Activated CD8-positive, alpha-beta memory T cell treated with anti-CD3 and anti-CD28 coated beads, Interleukin-2, amount 50 U/mL, for 24 hours (primary cell): ENCODE results near the gene NRXN3.

Source experiments
- DNase-seq: peaks from one replicate; pipeline ENCODE4 v3.0.0-alpha.2; 2020; ENCODE audit errors: extremely low read depth

Gene NRXN3

GRCh38 chr14:78805570-78805969, 635.4 kb downstream of the NRXN3 start:
- DNase-seq = no peak

DNA sequence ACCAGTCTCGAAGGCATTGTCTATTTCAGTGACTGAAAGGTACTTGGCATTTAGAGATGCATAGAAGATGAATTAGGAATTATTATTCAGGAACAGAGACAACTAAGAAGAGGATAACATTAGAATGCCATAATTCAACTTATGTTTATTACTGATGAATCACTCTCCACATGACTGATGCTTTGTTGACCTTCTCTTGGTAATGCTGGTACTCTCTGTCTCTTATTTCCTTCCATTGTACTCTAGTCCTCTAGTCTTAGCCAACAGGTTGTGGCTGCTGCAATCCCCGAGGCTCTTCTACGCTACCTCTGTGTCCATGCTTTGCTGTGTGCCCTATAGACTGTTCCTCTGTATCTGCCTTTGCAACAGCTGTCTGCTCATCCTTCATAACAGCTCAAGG, 652.9 kb downstream of the NRXN3 start:
- no peak for DNase-seq

- no peak for DNase-seq
These were observed 653.3 kb downstream of the NRXN3 start for GRCh38 chr14:78823516-78823915.

DNA sequence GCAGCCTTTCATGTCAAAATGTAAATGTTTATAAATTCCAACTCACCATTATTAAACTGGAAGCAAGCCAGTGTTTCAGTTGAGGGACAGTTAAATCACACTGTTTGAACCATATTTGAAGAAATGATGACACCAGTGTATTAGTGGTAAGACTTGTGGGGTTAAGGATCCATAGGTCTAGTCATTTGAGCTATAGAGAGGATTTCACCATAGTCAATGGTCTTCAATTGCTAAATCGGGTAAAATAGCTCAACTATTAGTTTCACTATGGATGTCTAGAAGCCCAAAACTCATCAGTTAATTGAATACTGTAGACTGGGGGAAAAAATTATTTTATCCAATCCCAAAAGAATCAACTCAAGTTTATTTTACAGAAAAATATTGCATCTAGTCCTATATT, 659.1 kb downstream of the NRXN3 start:
- DNase-seq = no peak

DNA sequence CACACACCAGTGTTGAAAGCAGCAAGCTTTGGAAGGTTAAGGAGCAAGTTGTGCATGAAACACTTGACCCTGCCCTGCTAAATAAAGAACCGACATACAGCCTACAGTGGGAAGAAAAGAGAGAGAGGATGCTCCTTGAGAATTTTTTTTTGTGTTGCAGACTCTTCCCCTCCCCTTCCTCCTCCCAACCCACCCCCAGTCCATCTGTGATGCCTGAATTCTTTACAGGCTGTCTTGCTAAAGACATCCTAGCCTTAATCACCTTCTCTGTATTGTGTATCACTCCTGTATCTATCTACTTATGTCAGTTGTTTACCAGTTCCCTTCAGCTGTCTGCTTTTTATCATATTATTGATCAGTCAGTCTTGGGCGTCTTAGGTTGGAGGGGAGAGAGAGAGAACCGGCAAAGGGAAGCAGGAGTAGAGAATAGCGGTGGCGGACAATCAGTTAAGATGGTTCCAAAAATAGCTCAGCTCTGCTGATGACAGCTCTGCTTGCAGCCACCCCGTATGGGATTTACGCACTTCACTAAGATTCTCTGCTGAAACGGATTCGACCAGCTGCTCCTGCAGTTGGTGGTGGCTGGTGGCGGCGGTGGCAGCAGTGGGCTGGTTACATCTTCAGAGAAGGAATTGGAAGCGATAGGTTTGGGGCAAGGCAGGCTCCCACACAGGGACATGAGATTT, 664.7 kb downstream of the NRXN3 start:
- DNase-seq = no peak

DNA sequence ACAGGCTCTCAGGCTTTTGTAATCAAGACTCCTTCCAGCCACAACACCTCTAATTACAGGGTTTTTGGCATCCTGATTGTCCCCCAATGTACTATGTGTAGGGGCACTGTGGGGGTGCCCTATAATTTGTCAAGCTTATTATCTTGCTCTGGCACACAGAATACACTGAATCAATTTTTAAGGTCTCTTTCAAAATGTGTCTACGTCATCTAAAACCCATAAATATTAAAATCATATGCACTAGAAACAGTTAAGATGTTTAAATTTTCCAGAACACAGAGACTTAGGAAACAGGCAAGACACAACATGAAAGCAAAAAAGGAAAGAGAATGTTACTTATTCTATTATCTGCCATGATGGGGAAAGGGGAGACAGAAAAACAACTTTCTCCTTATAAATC, 665.7 kb downstream of the NRXN3 start:
- DNase-seq = no peak

GRCh38 chr14:78836777-78837176, 666.6 kb downstream of the NRXN3 start:
- DNase-seq = no peak

DNA sequence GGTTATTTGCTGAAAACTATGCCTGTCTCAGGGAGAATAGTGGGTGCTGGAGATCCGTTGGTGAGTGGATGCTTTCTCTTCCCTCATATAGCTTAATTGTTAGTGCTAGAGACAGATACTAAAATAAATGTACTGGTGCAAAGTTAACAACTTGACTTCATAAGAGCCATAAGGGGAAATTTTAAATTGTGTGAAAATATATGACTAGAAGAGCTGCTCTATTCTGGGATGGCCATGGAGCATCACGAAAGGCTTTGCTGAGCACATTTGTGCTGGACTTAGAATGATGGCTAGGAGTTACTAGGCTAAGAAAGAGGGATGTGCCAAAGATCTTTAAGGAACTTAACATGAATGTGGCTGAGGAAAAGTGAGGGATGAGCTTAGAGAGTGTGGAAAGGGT, 668.8 kb downstream of the NRXN3 start:
- DNase-seq = no peak

GRCh38 chr14:78840898-78841297, 670.7 kb downstream of the NRXN3 start:
- DNase-seq = no peak

GRCh38 chr14:78847801-78848200, 677.6 kb downstream of the NRXN3 start:
- no peak for DNase-seq

DNA sequence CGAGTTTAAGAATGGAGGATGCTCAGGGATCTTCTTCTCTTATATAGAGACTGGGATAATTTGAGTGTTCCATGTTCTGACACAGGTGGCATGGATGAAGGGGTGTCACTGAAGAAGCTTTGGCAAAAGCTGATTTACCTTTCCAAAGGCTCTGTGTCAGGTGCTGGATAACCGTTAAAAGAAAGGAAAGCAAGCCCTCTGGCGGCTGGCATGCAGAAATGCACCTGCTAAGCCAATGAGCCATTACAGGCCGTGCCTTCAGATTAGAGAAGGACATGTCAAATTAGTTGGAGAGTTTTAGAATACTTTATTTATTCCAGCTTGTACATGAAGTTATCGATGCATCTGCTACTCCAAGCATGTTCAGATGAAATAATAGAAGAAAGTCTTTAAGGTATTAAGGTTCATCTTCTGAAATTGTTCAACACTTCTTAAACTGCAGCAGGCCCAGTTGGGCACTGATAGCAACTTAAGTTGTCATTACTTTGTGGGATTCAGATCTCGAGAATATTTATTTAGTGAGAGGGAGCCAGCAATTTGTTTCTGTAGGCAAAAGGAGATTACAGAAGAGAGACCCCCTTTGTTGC, 678.2 kb downstream of the NRXN3 start:
- DNase-seq = no peak

DNA sequence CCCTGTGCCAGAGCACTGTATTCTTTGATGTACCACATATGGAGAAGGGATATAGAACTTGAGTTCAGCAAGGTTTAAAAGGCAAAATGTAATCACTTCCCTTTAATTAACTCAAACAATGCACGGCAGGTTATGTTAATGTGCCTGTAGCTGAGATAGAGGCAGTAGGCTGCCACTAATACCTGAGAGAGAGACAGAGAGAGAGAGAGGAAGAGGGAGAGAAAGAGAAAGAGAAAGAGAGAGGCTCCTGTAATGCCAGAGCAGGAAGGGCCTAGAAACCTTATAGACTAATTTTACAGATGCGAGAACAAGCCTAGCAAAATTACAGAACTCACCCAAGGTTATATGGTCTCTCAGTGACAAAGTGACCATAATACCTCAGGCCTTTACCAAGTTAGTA, 679.8 kb downstream of the NRXN3 start:
- no peak for DNase-seq

GRCh38 chr14:78851189-78851588, 681.0 kb downstream of the NRXN3 start:
- no peak for DNase-seq

GRCh38 chr14:78852040-78852439, 681.9 kb downstream of the NRXN3 start:
- no peak for DNase-seq

DNA sequence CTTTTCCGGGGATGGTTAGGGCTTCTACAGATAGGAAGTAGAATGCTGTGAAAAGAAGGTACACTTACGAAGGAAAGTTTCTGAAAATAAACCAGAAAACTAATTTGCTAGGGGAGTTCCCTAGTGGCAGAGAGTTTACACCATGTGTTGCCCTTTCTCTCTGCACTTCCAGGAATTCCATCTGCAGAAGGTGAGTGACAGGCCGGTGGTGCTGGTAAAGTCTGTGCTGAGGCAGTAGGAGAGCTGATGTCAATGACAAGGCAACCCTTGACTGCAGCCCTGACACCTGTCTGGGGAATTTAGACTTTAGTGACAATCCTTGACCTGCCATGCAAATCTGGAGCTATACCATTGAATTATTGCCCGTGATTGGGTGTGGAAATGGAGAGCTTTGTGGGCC, 687.8 kb downstream of the NRXN3 start:
- no peak for DNase-seq

GRCh38 chr14:78863143-78863542, 693.0 kb downstream of the NRXN3 start:
- no peak for DNase-seq

DNA sequence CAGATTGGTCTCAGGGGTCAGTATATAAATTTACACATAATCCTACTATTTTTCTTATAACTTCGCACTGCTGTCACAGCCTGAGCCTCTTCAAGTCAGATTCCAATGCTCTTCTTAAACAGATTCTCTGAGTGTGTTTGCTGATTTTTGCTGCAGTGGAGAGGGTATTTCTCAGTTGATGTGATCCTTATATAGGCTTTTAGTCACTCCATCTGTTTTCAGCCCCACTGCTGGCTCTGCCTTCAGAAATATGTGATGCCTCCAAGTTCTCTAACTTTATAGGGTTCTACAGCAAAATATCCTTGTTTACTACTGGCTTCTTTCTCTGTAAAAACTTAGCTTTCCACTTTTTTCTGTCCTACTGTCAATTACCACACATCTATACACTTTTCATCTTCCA, 702.7 kb downstream of the NRXN3 start:
- DNase-seq = no peak

GRCh38 chr14:78873581-78873980, 703.4 kb downstream of the NRXN3 start:
- DNase-seq = no peak

DNA sequence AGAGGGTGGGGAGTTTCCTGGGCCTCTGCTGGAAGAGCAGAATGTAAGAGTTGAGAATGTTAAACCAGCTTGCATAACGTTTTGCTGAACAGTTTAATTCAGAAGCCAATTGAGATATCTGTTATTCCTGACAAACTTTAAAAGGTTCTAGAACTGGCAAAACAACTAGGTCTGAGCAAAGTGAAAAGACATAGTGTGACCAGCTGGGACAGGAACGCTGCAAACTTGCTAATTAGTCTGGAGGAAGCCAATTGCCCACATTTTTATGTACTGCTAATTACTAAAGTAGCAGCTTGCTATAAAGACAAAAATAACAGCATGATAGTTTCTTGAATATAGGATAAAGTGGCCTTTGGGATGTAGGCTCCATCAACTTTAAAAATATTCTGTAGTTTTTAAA, 704.9 kb downstream of the NRXN3 start:
- DNase-seq = no peak

DNA sequence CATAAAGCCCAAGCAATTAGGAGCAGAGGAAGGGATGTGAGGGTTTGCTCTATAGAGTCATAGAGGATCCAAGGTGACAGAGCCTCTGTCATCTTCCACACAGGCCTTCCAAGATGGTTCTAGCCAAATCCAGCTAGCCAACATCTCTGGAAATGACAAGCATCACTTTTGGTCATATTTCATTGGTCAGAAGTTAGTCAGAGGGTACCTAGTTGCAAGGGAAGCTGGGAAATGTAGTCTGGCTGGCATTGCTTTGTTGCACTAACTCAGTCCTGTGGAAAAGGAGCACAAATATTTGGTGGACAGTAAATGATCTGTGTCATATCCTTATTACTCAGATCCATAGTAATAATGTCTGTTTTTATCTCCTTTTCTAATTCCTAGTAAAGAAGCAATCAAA, 715.7 kb downstream of the NRXN3 start:
- no peak for DNase-seq

- DNase-seq = no peak
These were observed 727.3 kb downstream of the NRXN3 start for GRCh38 chr14:78897443-78897842.

- no peak for DNase-seq
These were observed 731.9 kb downstream of the NRXN3 start for GRCh38 chr14:78902010-78902623.

DNA sequence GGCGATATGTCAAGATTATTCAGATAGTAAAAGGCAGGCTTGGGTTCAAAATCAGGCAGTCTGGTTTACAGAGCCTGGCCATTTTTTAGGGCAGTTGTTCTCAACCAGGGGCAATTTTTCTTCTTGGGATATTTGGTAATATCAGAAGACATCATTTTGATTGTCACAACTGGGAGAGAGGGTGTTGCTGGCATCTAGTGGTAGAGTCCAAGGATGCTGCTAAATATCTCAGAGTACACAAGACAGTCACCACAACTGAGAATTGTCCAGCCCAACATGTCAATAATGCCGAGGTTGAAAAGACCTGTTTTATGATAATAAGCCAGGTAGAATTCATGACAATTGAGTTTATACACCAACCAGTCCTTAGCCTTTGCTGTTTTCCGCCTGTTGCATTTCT, 733.9 kb downstream of the NRXN3 start:
- DNase-seq = no peak

GRCh38 chr14:78917462-78917861, 747.3 kb downstream of the NRXN3 start:
- DNase-seq = no peak
